GM21390 (cell line): Measurements from ENCODE around the gene MUSTN1.

ENCODE experiments used
- ATAC-seq: cut with Tn5 transposase; IDR thresholded peaks from one replicate; pipeline ENCODE4 v1.9.1; 2021; ENCODE audit not compliant: unreplicated experiment

The MUSTN1 gene

DNA sequence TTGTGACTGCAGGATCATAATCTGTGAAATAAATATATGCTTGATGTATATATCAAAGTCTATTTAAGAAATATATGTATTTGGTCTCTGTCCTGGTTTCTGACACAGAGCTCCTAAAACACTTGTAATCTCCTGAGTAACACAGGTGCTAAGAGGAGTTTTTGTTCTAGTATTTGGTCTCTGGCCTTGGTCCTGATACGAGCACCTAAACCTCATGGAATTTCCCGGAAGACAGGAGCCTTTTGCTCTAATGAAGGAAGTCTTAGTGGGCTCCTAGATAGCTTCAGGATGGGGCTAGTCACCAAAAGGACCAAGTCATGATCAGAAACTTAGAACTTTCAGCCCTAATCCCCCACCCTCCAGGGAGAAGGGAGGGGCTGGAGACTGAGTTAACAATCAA lies 19.2 kb upstream of the MUSTN1 start:
- ATAC-seq: no peak

DNA sequence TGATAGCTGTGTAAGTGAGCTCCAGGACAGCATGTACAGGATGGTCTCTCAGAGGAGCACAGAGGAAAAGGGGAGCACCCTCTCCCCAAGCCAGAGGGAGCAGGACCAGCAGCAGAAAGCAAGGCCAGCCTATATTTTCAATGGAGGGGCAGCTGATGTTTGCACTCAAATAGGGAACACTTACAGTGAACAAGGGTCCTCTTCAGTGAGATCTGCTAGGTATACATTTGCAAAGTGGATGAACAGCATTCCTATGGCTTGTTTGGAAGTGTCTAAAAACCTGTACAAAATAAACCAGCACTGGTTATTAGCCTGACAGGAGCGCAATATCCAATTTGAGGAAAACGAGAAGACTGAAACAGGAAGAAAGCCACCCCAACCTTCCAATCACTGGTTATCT lies 17.6 kb upstream of the MUSTN1 start:
- ATAC-seq: no peak

DNA sequence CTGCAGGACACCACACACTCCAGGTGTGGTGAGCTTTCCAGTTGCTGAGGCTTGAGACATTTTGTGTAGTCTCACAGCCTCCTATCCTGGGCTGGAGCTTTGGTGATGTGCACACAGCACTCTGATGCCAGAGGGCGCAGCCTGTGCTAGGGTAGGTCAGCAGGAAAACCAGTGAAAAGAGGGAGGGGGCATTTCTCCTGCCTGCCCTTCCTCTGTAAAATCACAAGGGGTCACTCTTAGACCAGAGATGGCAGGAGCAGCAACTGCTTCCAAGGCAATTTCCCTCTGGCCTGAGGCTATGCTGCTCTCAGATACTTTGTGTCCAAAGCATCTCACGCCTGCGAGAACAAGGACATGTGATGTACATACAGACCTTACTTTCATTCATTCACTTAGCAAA lies 16.5 kb upstream of the MUSTN1 start:
- ATAC-seq: no peak

DNA sequence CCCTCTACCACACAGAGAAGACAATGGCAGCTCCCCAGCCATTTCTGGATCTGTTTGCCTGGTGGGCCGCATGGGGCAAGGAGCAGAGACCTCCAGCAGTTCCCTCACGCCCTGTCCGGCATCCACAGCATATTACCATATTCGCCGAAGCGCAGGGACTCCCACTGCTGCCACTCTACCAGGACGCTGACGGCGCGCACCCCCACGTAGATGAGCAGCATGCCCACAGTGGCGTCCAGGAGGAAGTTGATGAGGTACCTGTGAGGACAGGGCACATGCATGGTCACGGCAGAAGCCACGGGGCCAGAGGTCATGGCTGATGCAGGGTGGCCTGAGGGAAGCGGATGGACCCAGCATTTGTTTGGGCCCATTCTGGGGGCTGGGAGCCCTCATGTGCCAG lies 14.8 kb upstream of the MUSTN1 start:
- no peak for ATAC-seq

DNA sequence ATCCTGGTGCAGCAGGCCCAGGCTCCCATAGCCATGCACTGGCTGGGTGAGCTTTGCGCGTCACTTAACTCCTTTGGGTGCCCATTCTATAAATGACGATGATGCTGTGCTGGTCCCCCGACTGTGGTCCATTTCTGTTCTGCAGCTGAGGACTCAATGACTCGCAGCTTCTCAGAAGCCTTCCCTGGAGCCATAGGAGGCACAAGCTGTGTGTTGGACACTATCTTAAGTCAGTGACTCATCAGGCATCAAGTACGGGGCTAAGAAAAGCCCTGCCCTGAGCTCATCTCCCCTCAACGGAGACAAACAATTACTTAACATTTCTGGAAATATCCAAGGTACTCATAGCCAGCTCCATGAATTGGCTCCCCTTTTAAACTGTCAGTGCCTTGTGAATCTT lies 13.8 kb upstream of the MUSTN1 start:
- ATAC-seq: no peak

DNA sequence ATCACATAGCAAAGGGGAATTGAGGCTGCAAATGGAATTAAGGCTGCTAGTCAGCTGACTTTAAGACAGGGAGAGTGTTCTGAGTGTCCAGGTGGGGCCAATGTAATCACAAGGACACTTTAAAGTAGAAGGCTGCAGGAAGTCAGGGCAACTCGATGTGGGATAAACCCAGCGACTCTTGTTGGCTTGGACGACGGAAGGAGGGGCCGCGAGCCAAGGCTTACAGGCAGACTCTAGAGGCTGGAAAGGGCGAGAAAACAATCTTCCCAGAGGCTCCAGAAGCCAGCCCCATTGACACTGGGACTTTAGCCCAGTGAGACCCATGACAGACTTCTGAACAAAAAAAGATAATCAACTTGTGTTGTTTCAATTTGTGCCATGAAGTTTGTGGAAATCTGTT lies 12.9 kb upstream of the MUSTN1 start:
- ATAC-seq: no peak

DNA sequence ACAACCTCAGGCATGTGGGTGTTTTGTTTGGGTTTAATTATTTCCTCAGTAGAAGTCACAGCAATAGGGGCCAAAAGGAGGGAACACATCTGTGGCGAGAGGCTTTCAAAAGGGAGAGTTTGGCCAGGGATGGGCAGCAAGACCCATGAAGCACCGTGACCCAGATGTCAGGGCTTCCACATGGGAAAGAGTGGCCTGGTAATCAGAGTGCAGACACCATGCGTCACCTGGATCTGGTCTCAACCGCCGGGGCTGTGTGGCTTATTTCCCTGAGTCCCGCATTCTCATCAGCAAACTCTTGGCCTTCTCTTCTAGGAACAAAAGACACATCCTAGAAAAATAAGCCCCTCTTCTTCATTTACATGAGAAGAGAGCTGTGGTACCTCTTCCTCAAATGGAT lies 12.4 kb upstream of the MUSTN1 start:
- ATAC-seq: no peak

DNA sequence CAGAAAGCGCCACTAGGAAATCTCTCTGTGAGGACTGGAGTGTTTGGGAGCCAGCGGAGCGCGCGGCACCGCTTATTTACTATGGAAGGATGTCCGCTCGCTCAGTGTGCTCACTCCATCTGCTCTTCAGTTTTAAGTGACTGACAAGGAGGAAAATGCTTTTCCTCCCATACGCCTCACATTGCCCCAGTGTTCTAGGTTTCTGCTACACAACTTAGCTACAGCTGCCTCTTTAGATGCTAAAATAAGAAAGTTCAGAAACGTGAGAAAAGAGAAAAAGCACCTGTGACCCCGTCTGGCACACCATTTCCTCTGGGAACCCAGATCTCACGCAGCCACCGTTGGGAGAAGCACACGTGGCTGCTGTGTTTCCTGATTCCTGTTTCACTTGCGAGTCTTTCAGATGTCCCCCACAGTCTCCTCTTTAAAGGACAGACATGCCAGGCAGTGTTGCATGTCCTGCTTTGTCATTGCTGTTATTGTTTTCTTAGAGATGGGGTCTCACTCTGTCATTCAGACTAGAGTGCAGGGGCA lies 11.7 kb upstream of the MUSTN1 start:
- ATAC-seq: no peak

DNA sequence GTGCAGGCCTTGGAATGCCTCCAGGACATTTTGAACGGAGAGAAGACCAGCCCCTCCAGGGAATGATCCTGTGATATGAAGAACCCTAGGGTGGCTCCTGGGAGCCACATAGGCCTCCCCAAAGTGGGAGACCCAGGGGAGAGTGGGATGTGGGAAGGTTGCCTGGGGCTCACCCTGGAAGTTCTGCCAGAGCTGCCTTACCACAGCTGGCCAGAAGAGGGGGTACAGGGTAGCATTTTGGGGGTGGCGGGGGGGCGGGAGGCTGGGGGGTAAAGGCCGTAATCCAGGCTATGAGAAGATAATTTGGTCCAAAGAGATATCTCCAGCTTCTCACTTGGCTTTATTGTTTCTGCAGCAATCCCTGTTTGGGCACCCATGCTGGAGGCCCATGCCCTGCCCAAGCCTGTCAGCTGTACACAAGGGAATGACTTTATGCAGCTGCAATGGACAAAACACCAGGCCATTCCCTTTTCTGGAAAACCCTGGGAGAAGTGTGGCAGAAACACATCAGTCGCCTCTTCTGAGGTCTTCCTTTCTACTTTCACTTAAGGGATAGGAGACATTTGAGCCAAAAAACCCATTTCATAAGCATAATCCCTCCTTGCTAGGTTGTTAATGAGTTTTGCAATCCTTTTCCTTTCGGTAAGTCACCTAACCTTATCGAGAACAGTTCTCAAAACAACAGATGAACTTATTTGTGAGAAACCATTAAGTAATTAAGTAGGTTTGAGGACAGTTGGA lies 11.0 kb upstream of the MUSTN1 start:
- no peak for ATAC-seq

DNA sequence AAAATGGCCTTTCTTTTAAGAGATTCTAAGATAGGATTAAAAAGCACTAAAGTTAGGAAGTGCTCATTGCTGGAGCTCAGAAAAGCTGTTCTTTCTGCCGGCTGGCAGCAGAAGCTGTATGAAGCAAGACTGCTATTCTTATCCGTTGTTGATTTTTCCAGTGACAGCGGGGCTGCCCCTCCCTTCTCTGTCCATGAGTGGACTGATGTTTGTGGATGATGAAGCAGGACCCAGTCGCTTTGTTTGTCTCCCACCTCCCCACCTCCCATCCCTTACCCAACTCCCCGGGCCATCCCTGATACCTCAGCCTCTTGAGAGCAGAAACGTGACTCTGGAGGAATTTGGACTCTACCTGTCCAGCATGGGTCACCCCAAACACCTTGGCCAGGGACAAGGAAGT lies 10.3 kb upstream of the MUSTN1 start:
- ATAC-seq: no peak

DNA sequence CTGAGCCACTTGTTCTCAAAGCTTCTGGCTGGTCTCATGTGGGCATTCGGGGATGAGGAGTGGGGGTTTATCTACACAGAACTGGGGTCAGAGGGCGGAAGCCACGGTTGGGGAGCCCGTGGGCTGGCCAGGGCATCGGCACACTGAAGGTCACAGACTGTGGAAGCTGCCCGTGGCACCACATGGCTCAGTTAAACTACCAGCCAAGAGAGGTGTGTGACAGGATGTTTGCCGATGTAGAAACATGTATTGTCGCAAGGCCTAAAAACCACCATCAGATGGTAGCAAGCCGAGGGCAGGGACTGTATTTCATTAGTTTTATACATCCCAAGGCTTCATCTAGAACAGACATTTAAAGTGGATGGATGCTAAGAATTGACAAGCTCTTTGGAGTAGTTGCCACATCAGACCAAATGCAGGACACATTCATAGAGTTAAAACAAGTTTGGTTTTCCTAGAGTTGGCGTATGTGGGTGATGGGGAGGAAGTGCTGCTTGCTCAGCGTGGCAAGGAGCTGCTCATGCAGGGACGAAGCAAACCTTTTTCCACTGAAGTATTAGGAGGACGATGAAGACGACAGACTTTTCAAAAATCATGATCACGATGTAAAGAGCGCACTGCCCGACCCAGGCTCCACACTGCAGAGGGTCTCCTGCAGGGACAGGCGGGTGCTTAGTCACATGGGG lies 9.6 kb upstream of the MUSTN1 start:
- no peak for ATAC-seq

DNA sequence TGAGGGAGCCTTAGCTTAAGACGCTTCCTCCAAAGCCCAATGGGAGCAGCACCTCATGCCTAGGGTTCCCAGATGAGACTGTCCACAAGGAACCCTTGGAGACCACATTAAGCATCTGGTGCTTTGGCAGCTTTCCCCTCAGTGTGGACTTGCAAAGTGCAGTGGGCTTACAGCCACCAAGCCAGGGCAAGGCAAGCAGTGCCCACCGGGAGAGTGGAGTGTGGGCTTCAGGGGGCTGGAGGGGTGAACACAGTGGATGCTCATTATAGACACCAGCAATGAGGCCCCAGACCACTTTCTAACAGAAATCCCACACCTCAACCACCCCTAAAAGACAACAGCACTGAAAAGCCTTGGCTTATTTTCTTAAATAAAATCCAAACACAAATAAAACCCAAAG lies 9.1 kb upstream of the MUSTN1 start:
- ATAC-seq: no peak

DNA sequence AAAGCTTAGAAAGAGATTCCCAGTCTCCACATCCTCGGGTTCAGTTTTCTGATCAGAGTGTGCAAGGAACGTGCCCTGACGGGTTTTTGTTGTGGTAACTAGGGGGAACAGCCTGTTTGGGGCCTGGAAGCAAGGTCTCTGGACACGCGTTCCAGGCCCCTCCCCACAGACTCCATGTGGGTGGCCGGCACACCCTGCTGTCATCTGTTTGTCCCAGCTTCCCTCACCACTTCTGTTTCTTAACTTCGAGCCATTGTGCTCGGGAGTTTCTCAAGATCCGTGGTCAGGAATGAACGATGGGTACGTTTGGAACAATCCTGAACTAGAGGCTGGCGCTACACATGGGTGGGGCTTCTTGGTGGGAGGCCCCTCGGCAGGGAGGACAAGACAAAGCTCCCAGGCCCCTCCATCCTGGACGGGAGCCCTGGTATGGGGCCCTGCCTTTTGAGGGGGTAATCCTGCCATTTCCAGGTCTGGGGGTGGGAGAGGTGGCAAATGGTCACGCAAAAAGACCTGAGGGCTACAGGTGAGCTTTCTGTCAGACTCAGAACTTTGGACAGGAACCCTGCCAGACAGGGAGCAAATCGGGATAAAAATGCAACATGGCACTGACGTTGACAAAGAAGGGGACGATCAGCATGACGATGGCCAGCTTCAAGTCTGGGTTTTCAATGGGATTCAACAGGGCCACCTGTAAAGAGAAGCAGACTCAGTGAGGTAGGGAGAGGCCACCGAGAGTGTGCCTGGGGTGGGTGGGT lies 8.5 kb upstream of the MUSTN1 start:
- ATAC-seq: no peak

DNA sequence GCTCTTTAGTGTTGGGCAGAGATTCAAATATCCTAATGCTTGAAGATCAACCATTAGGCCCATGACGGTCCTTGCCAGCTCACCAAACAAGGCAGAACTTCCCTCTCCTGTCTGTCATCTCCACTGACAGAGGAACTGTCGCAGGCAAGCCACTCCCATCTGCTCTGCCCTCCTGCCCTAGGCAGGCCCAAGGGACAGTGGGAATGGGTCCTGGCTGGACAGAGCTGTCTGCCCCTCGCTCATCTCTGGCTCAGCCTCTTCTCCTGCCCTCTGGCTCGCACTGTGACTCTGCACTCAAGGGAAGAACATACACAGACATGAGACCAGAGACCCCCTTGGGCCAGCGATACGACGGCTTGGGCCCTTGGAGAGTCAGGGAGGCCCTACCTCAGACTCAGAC lies 7.6 kb upstream of the MUSTN1 start:
- no peak for ATAC-seq

DNA sequence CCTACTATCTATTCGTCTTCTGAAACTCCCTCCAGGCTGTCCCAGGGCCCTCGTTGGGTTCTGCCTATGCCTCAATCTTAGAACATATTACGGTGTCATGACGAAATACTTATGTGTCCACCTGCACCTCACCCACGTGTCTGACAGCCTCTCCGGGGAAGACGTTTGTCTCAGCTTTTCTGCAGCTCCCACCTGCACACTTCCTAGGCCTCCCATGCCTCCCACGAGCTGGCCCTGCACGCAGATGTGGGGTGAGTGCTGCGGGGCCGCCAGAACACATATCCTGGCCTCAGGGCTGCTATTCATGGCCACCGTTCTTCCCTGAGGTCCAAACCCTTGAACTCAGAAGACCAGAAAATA lies 7.1 kb upstream of the MUSTN1 start:
- ATAC-seq: no peak

DNA sequence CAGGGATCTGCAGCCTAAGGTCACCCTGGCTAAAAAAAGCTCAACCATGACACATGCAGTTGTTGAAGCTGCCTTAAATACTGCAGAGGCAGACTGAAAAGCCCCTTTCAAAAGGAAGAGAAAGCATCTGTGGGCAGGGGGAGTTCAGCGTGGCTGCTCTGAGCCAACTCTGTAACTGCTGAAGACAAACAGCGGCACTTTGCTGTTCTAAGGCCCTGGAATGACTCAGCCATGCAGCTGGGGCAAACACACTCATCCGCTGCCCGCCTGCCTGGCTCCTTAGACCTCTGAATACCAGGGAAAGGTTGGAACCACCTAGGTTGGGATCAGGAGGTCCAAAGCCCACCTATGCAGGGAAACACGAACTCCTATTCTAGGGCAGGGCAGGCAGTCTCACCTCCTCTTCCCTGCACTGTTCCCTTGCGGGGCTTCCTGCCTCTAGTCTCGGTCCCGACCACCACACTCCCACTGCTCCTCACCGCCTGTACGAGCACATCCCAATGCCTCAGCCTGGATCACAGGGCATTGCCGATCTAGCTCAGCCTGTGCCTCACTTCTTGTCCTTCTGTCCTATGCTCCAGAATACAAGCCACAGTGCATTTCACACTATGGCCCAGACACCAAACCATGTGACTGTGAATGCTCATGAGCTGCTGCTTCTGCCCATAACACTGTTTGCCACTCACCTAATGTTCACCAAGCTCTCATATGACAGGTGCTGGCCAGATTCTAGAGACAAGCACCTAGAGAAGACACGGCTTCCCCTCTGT lies 6.6 kb upstream of the MUSTN1 start:
- no peak for ATAC-seq

DNA sequence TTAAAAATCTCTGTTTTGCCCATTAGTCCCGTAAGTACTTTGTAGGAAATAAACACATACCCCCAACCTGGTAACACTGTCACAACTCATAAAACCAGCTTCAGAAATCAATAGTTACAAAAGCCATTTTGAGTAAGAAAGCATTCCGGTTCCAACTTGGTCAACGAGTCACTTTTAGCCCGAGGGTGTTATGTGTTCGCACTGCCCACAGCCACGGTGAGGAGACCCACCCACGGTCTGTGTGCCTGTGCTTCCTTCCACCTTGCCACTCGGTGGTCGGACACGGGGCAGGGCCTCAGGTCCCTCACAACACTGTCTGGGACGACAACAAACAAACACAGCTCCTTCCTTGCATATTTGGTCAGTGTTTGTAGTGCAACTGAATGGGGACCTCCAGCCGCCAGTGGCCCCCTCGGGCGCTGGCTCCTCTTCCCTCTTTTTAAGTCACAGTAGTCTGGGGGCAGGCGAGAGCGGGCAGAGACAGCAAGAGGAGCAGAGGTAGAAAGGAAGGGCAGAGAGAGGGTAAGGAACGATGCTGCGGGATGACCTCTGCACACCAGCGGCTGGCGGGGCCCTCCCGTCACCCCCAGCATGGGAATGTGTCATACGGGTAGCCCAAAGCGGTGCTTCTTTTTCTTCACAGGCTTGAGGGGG lies 5.2 kb upstream of the MUSTN1 start:
- ATAC-seq: no peak

DNA sequence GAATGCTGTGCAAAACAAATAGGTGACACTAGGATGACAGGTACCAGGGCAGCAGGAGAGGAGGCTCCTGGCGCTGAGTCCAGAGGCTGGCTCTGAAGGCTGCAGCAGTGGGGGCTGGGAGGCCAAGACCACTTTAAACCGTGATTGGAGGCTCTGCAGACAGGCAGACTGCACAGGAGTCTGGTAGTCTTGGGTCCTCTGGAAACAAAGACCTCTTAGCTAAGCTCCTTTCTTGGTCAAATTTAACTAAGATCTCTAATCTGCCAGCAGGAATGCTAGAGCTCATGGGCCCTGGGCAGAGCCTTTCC lies 4.4 kb upstream of the MUSTN1 start:
- ATAC-seq: no peak

DNA sequence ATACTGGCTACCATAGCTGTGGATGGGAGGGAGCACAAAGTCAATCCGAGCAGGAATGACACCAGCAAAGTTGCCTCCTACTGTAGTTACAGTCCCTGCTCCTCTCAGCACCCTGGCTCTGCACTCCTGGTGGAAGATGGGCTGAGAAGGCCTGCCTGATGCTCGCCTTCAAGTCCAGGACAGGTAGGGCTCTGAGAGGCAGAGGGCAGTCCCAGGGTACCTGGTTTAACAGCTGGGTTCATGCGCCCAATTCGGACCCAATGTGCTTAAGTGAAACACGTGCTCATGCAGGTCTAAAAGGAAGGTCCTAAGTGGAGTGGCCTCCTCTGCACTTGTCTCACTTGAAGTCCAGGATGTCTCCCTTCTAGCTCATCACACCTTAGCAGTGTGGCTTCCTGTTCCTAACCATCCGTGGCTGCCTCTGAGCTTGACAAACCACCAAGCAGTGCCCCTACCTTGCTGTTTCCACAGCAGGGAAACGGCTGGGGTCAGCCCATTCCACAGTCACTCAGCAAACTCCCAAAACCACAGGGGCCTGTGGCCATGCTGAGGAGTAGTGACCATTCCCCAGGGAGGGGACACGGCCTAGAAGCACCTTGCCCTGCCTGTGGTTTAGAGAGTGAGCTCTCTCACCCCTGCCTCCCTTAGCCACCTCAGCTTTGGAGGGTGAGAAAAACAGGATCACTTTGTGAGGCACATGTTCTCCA lies 3.9 kb upstream of the MUSTN1 start:
- ATAC-seq: no peak

DNA sequence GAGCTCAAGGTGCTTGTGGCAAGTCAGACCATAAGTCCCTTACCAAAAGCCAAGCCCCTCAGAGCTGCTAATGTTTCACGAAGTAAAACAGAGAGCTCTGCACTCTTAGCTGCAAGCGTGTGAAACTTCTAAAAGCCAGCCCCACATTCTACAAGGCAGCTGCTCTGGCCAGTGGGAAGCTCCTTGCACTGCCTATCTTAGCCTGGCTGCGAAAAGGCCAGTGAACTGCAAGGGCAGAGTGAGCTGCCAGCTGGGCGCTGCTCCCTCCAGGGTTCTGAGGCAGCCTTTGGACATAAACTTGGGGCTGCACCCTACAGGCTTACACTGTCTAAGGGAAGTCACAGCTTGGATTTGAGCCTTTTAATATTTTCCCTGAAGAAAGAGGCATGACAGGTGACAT lies 2.2 kb upstream of the MUSTN1 start:
- no peak for ATAC-seq
